IPS-20b (cell line): Measurements from ENCODE around the gene PIK3R5.

Source experiments
- H3K27ac ChIP-seq: one replicate; pipeline ENCODE4 v1.5.1; 2013; ENCODE audit warnings: low read length
- H3K27me3 ChIP-seq: 2 replicates; pipeline ENCODE4 v1.6.1; 2013; ENCODE audit warnings: mild to moderate bottlenecking, low read length, inconsistent platforms; ENCODE audit not compliant: insufficient read depth
- H3K36me3 ChIP-seq: 2 replicates; pipeline ENCODE4 v1.6.1; 2013; ENCODE audit warnings: low read depth, mild to moderate bottlenecking, inconsistent platforms, low read length, moderate library complexity; ENCODE audit not compliant: insufficient read depth
- H3K4me1 ChIP-seq: 2 replicates; pipeline ENCODE4 v1.6.1; 2013; ENCODE audit warnings: mild to moderate bottlenecking, control low read depth, inconsistent platforms, low read length, moderate library complexity; ENCODE audit not compliant: insufficient read depth
- H3K4me3 ChIP-seq: 2 replicates; pipeline ENCODE4 v1.5.1; 2013; ENCODE audit warnings: mild to moderate bottlenecking, low read length, inconsistent platforms
- H3K9ac ChIP-seq: 2 replicates; pipeline ENCODE4 v1.6.1; 2013; ENCODE audit warnings: low read depth, mild to moderate bottlenecking, inconsistent platforms, low read length, moderate library complexity
- H3K9me3 ChIP-seq: 2 replicates; pipeline ENCODE4 v1.6.1; 2013; ENCODE audit warnings: mild to moderate bottlenecking, low read depth, low read length, inconsistent platforms; ENCODE audit not compliant: insufficient read depth

Gene PIK3R5

GRCh38 chr17:8869114-8869815 is 96.2 kb downstream of the PIK3R5 start:
- Histone ChIP-seq H3K4me1 (no peaks in the 10 kb centered on the region), H3K27ac (no peak overlapping the region)

DNA sequence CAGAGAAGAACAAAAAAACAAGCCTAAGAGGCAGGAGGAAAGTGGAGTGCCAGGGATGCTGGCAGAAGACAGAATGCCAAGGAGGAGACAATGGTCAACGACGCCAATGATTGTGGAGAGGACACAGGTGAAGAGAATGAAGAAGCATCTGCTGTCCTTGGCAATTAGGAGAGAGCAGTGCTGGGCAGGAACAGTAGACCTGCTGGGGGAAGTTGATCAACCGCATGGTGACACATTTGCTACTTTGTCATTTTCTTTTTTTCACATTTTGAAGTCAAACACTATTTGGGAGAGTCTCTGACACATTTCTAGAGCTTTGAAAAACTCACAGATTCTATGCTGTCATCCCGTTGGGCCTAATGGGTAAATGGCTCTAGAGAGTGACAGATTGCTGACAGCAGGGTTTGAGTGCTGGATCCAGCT is 97.0 kb downstream of the PIK3R5 start:
- H3K9me3 ChIP-seq, result no peaks in the 10 kb centered on the region
- no peak overlapping the region for H3K4me3 ChIP-seq
- H3K27me3 ChIP-seq, result no peaks in the 10 kb centered on the region
- H3K9ac ChIP-seq, result no peak overlapping the region
- no peak overlapping the region for H3K27ac ChIP-seq
- no peaks in the 10 kb centered on the region for H3K4me1 ChIP-seq
- no peaks in the 10 kb centered on the region for H3K36me3 ChIP-seq

More at GRCh38 chr17:8869114-8869815, 96.2 kb downstream of the PIK3R5 start:
- H3K36me3 ChIP-seq, result no peaks in the 10 kb centered on the region
- no peak overlapping the region for H3K4me3 ChIP-seq
- no peaks in the 10 kb centered on the region for H3K27me3 ChIP-seq
- H3K9me3 ChIP-seq, result no peaks in the 10 kb centered on the region
- no peak overlapping the region for H3K9ac ChIP-seq

DNA sequence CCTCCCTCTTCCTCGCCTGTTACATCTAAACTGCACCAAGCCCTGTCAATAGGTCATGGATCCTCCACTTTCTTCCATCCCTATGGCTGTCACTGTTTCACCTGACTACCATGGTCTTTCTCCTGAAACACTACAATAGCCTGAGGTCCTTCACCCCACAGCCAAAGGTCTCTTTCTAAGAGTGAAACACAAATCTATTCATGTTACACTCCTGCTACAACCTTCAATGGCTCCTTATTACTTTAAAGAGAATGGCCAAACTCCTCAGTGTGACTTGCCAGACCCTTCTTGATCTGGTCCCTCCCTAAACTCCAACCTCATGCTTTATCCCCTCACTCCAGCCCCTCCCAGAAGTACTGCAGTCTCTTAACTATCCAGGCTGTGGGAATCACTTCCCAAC is 97.4 kb downstream of the PIK3R5 start:
- H3K9ac ChIP-seq, result no peak overlapping the region
- H3K36me3 ChIP-seq, result no peaks in the 10 kb centered on the region
- H3K4me3 ChIP-seq, result no peak overlapping the region
- no peak overlapping the region for H3K27ac ChIP-seq
- H3K9me3 ChIP-seq, result no peaks in the 10 kb centered on the region
- H3K27me3 ChIP-seq, result no peaks in the 10 kb centered on the region
- no peaks in the 10 kb centered on the region for H3K4me1 ChIP-seq

- Histone ChIP-seq H3K36me3 (no peaks in the 10 kb centered on the region), H3K4me1 (no peaks in the 10 kb centered on the region), H3K9ac (no peak within 1 kb of the TSS), H3K9me3 (no peaks in the 10 kb centered on the region), H3K27ac (no peak within 1 kb of the TSS), H3K27me3 (no peaks in the 10 kb centered on the region), H3K4me3 (no peak within 1 kb of the TSS)
These were observed 98.0 kb downstream of the PIK3R5 start, which contains the start of gene PIK3R6 for GRCh38 chr17:8867361-8867981. PIK3R6 (minus strand) TSS chr17:8867674; CDS start chr17:8849794, 17,880 bp downstream.

- H3K9me3 ChIP-seq, result no peaks in the 10 kb centered on the region
- no peaks in the 10 kb centered on the region for H3K36me3 ChIP-seq
- H3K4me3 ChIP-seq, result no peak overlapping the region
- no peaks in the 10 kb centered on the region for H3K4me1 ChIP-seq
- no peaks in the 10 kb centered on the region for H3K27me3 ChIP-seq
- no peak overlapping the region for H3K9ac ChIP-seq
- H3K27ac ChIP-seq, result no peak overlapping the region
These were observed 99.7 kb downstream of the PIK3R5 start for GRCh38 chr17:8865811-8866210.

GRCh38 chr17:8865385-8865784 is 100.1 kb downstream of the PIK3R5 start:
- Histone ChIP-seq H3K36me3 (no peaks in the 10 kb centered on the region), H3K9ac (no peak overlapping the region), H3K4me3 (no peak overlapping the region), H3K27ac (no peak overlapping the region), H3K4me1 (no peaks in the 10 kb centered on the region), H3K27me3 (no peaks in the 10 kb centered on the region), H3K9me3 (no peaks in the 10 kb centered on the region)

DNA sequence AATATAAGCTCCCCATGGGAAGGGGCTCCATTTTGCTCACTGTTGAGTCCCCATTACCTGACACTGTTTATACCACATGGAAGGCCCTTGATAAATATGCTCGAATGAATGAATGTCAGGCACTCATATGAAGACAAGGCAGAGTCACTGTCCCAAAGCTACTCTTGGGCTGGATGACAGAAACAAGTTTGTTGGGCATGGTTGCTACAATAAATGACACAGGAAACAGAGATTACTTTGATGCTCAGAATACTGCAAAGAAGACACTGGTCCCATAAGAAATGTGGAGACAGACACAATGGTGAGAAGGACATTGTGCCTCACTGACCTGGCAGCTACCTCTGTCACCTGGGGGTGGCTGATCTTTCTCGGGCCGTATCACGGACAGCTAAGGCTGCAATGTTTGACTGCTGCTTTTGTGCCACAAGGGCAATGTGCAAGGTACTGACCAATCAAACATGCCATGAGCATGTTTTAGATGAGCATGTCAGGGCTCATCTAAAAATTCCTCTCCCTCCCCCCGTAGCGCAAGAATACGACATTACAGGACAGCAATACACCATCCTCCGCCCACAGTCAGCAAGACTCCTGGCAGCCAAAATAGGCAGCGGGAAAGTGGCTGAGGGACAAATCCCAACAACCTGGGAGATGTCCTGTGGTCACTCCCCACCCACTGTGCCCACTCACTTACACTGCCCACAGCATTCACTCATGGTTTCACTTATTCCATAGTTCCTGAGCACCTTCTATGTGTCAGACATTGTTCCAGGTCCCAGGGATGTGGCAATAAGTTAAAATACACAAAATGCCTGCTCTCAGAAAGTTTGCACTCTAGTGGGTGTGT is 103.1 kb downstream of the PIK3R5 start:
- Histone ChIP-seq H3K27me3 (no peaks in the 10 kb centered on the region), H3K27ac (no peak overlapping the region), H3K9me3 (no peaks in the 10 kb centered on the region), H3K4me3 (no peak overlapping the region), H3K9ac (no peak overlapping the region), H3K4me1 (peaks cover 3% of the 10 kb centered on the region; the same call in 1 of the 2 replicates), H3K36me3 (no peaks in the 10 kb centered on the region)

GRCh38 chr17:8861495-8862181 is 103.9 kb downstream of the PIK3R5 start:
- Histone ChIP-seq H3K4me3 (no peak overlapping the region), H3K27me3 (no peaks in the 10 kb centered on the region), H3K9me3 (no peaks in the 10 kb centered on the region), H3K9ac (no peak overlapping the region), H3K27ac (no peak overlapping the region), H3K36me3 (no peaks in the 10 kb centered on the region), H3K4me1 (peaks cover 5% of the 10 kb centered on the region; the same call in 1 of the 2 replicates)

- Histone ChIP-seq H3K4me3 (no peak overlapping the region), H3K9me3 (no peaks in the 10 kb centered on the region), H3K27me3 (no peaks in the 10 kb centered on the region), H3K4me1 (peaks cover 5% of the 10 kb centered on the region; the same call in 1 of the 2 replicates), H3K27ac (no peak overlapping the region), H3K9ac (no peak overlapping the region), H3K36me3 (no peaks in the 10 kb centered on the region)
These were observed 105.6 kb downstream of the PIK3R5 start for GRCh38 chr17:8859804-8860430.

DNA sequence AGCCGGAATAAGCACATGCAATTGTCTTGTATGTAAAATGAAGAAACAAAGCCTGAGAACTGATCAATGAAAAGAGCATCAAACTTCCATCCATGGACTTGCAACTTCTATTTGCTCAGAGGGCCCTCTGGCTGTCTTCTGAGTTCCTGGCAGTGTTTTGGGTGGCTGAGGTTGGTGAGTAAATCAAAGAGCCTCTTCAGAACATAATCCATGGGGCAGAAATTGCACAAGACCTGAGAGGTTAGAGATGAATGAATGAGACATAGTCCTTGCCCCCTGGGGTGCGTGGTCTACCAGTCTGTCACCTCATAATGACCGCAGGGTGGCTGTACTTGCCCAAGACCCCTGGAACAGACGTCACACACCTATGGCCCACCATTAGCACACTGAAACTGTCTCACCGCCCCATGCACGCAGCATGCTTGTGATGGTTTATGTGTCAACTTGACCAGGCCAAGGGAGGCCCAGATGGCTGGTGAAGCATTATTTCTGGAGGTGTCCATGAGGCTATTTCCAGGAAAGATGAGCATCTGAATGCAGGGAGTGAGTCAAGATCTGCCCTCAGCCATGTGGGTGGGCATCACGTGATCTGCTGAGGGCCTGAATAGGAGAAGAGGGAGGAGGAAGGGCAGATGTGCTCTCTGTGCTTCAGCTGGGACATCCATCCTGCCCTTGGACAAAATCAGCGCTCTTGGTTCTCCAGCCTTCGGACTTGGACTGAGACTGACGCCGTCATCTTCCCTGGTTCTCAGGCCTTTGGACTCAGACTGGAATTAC is 106.3 kb downstream of the PIK3R5 start:
- no peaks in the 10 kb centered on the region for H3K9me3 ChIP-seq
- no peak overlapping the region for H3K9ac ChIP-seq
- no peak overlapping the region for H3K4me3 ChIP-seq
- H3K27ac ChIP-seq, result no peak overlapping the region
- no peaks in the 10 kb centered on the region for H3K36me3 ChIP-seq
- peaks cover 5% of the 10 kb centered on the region; the same call in 1 of the 2 replicates for H3K4me1 ChIP-seq
- H3K27me3 ChIP-seq, result no peaks in the 10 kb centered on the region
